HG02623 (cell line): ENCODE measurements around the gene JAKMIP1.

Source experiments
- ATAC-seq: cut with Tn5 transposase; IDR thresholded peaks from one replicate; pipeline ENCODE4 v1.9.1; 2021; ENCODE audit warnings: moderate library complexity; ENCODE audit not compliant: unreplicated experiment

The JAKMIP1 gene

GRCh38 chr4:6071191-6071958 lies 129.0 kb downstream of the JAKMIP1 start:
- ATAC-seq, result no peak

- no peak for ATAC-seq
Observed at GRCh38 chr4:6069845-6070709, 130.3 kb downstream of the JAKMIP1 start.

- ATAC-seq, result no peak
Observed at GRCh38 chr4:6068986-6069385, 131.4 kb downstream of the JAKMIP1 start.

- ATAC-seq, result no peak
Observed at GRCh38 chr4:6065934-6066590, 134.3 kb downstream of the JAKMIP1 start.

- ATAC-seq, result no peak
Observed at GRCh38 chr4:6065166-6065565, 135.2 kb downstream of the JAKMIP1 start.

GRCh38 chr4:6064383-6064782 lies 136.0 kb downstream of the JAKMIP1 start:
- no peak for ATAC-seq

GRCh38 chr4:6063684-6064083 lies 136.7 kb downstream of the JAKMIP1 start:
- ATAC-seq, result no peak

- ATAC-seq, result no peak
Observed at GRCh38 chr4:6062133-6062532, 138.2 kb downstream of the JAKMIP1 start.

GRCh38 chr4:6059375-6059805 lies 141.0 kb downstream of the JAKMIP1 start:
- no peak for ATAC-seq

GRCh38 chr4:6058531-6059374 lies 141.6 kb downstream of the JAKMIP1 start:
- no peak for ATAC-seq

- ATAC-seq, result no peak
Observed at GRCh38 chr4:6056976-6057766, 143.2 kb downstream of the JAKMIP1 start.

- ATAC-seq, result no peak
Observed at GRCh38 chr4:6055436-6055835, 144.9 kb downstream of the JAKMIP1 start.

GRCh38 chr4:6055030-6055429 lies 145.3 kb downstream of the JAKMIP1 start:
- ATAC-seq, result no peak

GRCh38 chr4:6054162-6054922 lies 146.0 kb downstream of the JAKMIP1 start:
- ATAC-seq, result no peak

GRCh38 chr4:6052679-6053078 lies 147.7 kb downstream of the JAKMIP1 start:
- ATAC-seq, result no peak

- ATAC-seq, result no peak
Observed at GRCh38 chr4:6050551-6050950, 149.8 kb downstream of the JAKMIP1 start.

- ATAC-seq, result no peak
Observed at GRCh38 chr4:6049985-6050384, 150.4 kb downstream of the JAKMIP1 start.

- ATAC-seq, result no peak
Observed at GRCh38 chr4:6049278-6049677, 151.1 kb downstream of the JAKMIP1 start.

- no peak for ATAC-seq
Observed at GRCh38 chr4:6048537-6048936, 151.8 kb downstream of the JAKMIP1 start.
